ENCODE results near the gene NXPH2. TPM values are rescaled to one million over a fixed set of nuclear protein-coding genes. Genes with fewer than 3 reads are reported as not detected.

Gene NXPH2
- polyA plus RNA-seq, 1 of the 3 experiments (the other 2 are of a cell fraction), result not detected

- no peak for TF ChIP-seq TAF1 (IDR thresholded peaks at IDR 0.05; ENCODE audit: borderline replicate concordance, low read depth, low read length)
These were observed 49.2 kb upstream of the NXPH2 start (continued) for GRCh38 chr2:138829326-138829919.

- peaks cover 0 to 2% of the 10 kb centered on the region in 2 experiments; a peak in 1 of 4 replicates for H3K4me1 ChIP-seq (ENCODE audit: control insufficient read depth in 1 of 2, insufficient read depth in 2 of 2, low read depth in 1 of 2, low read length in 1 of 2)
- H3K27ac ChIP-seq (ENCODE audit: low read depth in 2 of 2, low read length in 1 of 2), result no peak overlapping the region
- ChIA-PET POLR2A (interaction anchor here (0.8 kb wide), 1 partner anchor 791 kb away, joined by 3 read pairs; no protein-coding TSS in a partner anchor), CTCF (interaction anchor here (0.6 to 5.1 kb wide), 31 partner anchors 10 to 963 kb away, joined by 3 to 45 read pairs (median 5); no protein-coding TSS in a partner anchor)
- no peak overlapping the region for H3K4me3 ChIP-seq (ENCODE audit: low read depth in 2 of 2, low read length in 1 of 2)
- no peaks in the 10 kb centered on the region for H3F3A ChIP-seq (replicated peaks; ENCODE audit: insufficient read depth)
- H3K36me3 ChIP-seq (replicated peaks in 1 of 2; ENCODE audit: control insufficient read depth in 1 of 2, insufficient read depth in 2 of 2, low read length in 1 of 2), result no peaks in the 10 kb centered on the region
- H3K9me2 ChIP-seq, result no peaks in the 10 kb centered on the region
- 26% methylated on average over 3 of the region's 3 CpGs for WGBS (ENCODE audit: low lambda C conversion rate)
- H3K4me2 ChIP-seq, result no peak overlapping the region
- peak; percentile 18 for DNase-seq
- H3K9ac ChIP-seq, result no peak overlapping the region
- no peaks in the 10 kb centered on the region for H3K79me2 ChIP-seq (ENCODE audit: insufficient read depth)
- no peaks in the 10 kb centered on the region for H3K27me3 ChIP-seq (ENCODE audit: insufficient read depth)
- H3K9me3 ChIP-seq, result no peaks in the 10 kb centered on the region
- peak; percentile 71 for TF ChIP-seq SMC3 (IDR thresholded peaks at IDR 0.05; ENCODE audit: low read depth, low read length)
- no peak for TF ChIP-seq ELF1 (IDR thresholded peaks at IDR 0.05)
- peak; percentile 86 for TF ChIP-seq RAD21 (IDR thresholded peaks at IDR 0.05; ENCODE audit: low read length)
- peak; percentile 84 for TF ChIP-seq CTCF (IDR thresholded peaks at IDR 0.05)
- 0 out of 2 replicates have a peak, but pooled peaks have one; percentile 20 for TF ChIP-seq RCOR1 (IDR thresholded peaks at IDR 0.05; ENCODE audit: low read length)
- no peak overlapping the region for H2AFZ ChIP-seq (ENCODE audit: low read depth)
- no peaks in the 10 kb centered on the region for H4K20me1 ChIP-seq (ENCODE audit: insufficient read depth)
These were observed 47.4 kb upstream of the NXPH2 start for GRCh38 chr2:138827426-138828054.

- no peaks in the 10 kb centered on the region for H3K9me3 ChIP-seq
- H3K4me2 ChIP-seq, result no peak overlapping the region
- TF ChIP-seq RCOR1 (IDR thresholded peaks at IDR 0.05; ENCODE audit: low read length) (no peak), MXI1 (IDR thresholded peaks at IDR 0.05; ENCODE audit: low read depth, low read length) (no peak), TEAD4 (IDR thresholded peaks at IDR 0.05; ENCODE audit: borderline replicate concordance, insufficient read depth) (no peak), NRF1 (IDR thresholded peaks at IDR 0.05; ENCODE audit: low read depth, low read length) (no peak), NFIC (IDR thresholded peaks at IDR 0.05; ENCODE audit: borderline replicate concordance) (no peak), PBX3 (IDR thresholded peaks at IDR 0.05) (no peak), USF2 (IDR thresholded peaks at IDR 0.05; ENCODE audit: borderline replicate concordance, low read depth, low read length) (no peak), MAX (IDR thresholded peaks at IDR 0.05; ENCODE audit: low read depth) (no peak), MEF2A (IDR thresholded peaks at IDR 0.05; ENCODE audit: borderline replicate concordance, low read depth) (no peak), POLR2AphosphoS5 (IDR thresholded peaks at IDR 0.05; ENCODE audit: low read depth, low read length) (no peak), CTCF (IDR thresholded peaks at IDR 0.05) (no peak), CHD2 (IDR thresholded peaks at IDR 0.05; ENCODE audit: low read length, partially characterized antibody) (no peak)
- H3K9me2 ChIP-seq, result no peaks in the 10 kb centered on the region
- no peak overlapping the region for H3K27ac ChIP-seq (ENCODE audit: low read depth in 2 of 2, low read length in 1 of 2)
- H3F3A ChIP-seq (replicated peaks; ENCODE audit: insufficient read depth), result no peaks in the 10 kb centered on the region
- peaks cover 0 to 4% of the 10 kb centered on the region in 2 experiments; a peak in 1 of 4 replicates for H3K4me1 ChIP-seq (ENCODE audit: control insufficient read depth in 1 of 2, insufficient read depth in 2 of 2, low read depth in 1 of 2, low read length in 1 of 2)
- H3K27me3 ChIP-seq (ENCODE audit: insufficient read depth), result no peaks in the 10 kb centered on the region
- ChIA-PET POLR2A (no interaction called here), CTCF (interaction anchor here (1.2 to 1.6 kb wide), 2 partner anchors 93 to 935 kb away, joined by 3 to 4 read pairs; no protein-coding TSS in a partner anchor)
- H2AFZ ChIP-seq (ENCODE audit: low read depth), result no peak overlapping the region
- no peaks in the 10 kb centered on the region for H3K36me3 ChIP-seq (replicated peaks in 1 of 2; ENCODE audit: control insufficient read depth in 1 of 2, insufficient read depth in 2 of 2, low read length in 1 of 2)
- no peak for DNase-seq
- H3K79me2 ChIP-seq (ENCODE audit: insufficient read depth), result no peaks in the 10 kb centered on the region
- no peak overlapping the region for H3K4me3 ChIP-seq (ENCODE audit: low read depth in 2 of 2, low read length in 1 of 2)
- no peaks in the 10 kb centered on the region for H4K20me1 ChIP-seq (ENCODE audit: insufficient read depth)
- H3K9ac ChIP-seq, result no peak overlapping the region
- WGBS (ENCODE audit: low lambda C conversion rate), result 62% methylated on average over 2 of the region's 2 CpGs
These were observed 43.5 kb upstream of the NXPH2 start for GRCh38 chr2:138823666-138824065.
